Skeletal muscle tissue (tissue), 4 donors: Measurements from ENCODE around the gene CDC14B. TPM values are rescaled to one million over a fixed set of nuclear protein-coding genes. Genes with fewer than 3 reads are reported as not detected.

ENCODE experiments used
- H3K27ac ChIP-seq: one replicate; pipeline ENCODE4 v1.7.0; 2013; ENCODE audit warnings: mild to moderate bottlenecking, low read depth, low read length, inconsistent platforms
- H3K27me3 ChIP-seq, 3 donors: one replicate each; pipeline ENCODE4 v1.7.0; 2013; ENCODE audit warnings: low read length in 3 of 3; ENCODE audit not compliant: control insufficient read depth in 3 of 3, insufficient read depth in 3 of 3
- H3K36me3 ChIP-seq, 3 donors: one replicate each; pipeline ENCODE4 v1.7.0; 2013; ENCODE audit warnings: low read length in 3 of 3; ENCODE audit not compliant: control insufficient read depth in 3 of 3, insufficient read depth in 3 of 3
- H3K4me1 ChIP-seq, 3 donors: one replicate each; pipeline ENCODE4 v1.7.0; 2013; ENCODE audit warnings: low read length in 3 of 3, mild to moderate bottlenecking in 3 of 3; ENCODE audit not compliant: control insufficient read depth in 3 of 3, insufficient read depth in 3 of 3
- H3K4me3 ChIP-seq, 3 donors: one replicate each; pipeline ENCODE4 v1.7.0; 2013; ENCODE audit warnings: low read length in 3 of 3
- H3K9ac ChIP-seq, 3 donors: one replicate each; pipeline ENCODE4 v1.7.0; 2013; ENCODE audit warnings: low read length in 3 of 3, mild to moderate bottlenecking in 3 of 3, moderate library complexity in 2 of 3, low read depth in 1 of 3
- H3K9me3 ChIP-seq, 3 donors: one replicate each; pipeline ENCODE4 v1.7.0; 2013; ENCODE audit warnings: low read length in 3 of 3; ENCODE audit not compliant: control insufficient read depth in 3 of 3
- total RNA-seq: library from RNA; depleted of rRNA; stranded (reverse); fragments of >200 nt; gene quantifications from one replicate; pipeline ENCODE4 v1.2.3, GENCODE V29; 2014
- donor health status: Osteomylitis.

CDC14B gene
- total RNA-seq, 1 donor from 2014 or later, result 45.9 TPM

DNA sequence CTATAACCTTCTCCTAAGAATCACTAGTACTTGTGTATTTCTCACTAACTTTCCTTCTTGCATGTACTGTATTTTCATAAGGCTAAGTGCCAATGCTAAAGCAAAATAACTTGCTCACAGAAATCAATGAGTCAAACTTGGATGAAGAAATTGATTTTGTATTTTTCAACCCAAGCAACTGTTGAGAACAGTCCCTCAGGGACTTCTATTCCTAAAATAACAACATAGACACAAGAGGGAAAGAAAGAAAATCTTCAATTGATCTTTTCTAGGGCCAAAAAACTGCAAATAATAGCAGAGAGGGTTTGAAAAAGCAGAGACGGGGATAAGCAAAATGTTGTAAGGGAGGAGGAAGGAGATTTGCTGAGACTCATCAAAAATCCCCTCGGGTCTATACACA is 99.9 kb downstream of the CDC14B start:
- no peak overlapping the region for H3K4me3 ChIP-seq
- peaks cover 0 to 2% (median 0%) of the 10 kb centered on the region in 3 donors for H3K4me1 ChIP-seq
- no peak overlapping the region for H3K9ac ChIP-seq
- no peaks in the 10 kb centered on the region for H3K27me3 ChIP-seq
- H3K27ac ChIP-seq, result no peak overlapping the region
- no peaks in the 10 kb centered on the region for H3K36me3 ChIP-seq
- H3K9me3 ChIP-seq, result no peaks in the 10 kb centered on the region

DNA sequence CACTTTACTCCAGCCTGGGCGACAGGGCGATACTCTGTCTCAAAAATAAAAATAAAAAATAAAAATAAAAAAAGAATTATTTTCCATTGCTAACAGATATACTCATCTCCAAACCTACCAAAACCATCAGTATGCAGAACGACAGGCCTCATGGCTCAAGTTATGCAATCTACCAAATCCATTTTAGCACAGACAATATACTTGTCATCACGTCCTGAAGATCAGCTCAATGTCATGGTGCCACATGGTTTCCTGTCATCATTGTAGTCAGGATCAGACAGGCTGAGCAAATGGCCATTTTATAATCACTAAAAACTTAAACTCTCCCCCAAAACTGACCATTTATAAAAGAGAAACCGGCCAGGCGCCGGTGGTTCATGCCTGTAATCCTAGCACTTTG is 100.5 kb downstream of the CDC14B start:
- Histone ChIP-seq H3K36me3 (no peaks in the 10 kb centered on the region), H3K9me3 (no peaks in the 10 kb centered on the region), H3K27me3 (no peaks in the 10 kb centered on the region), H3K4me1 (peaks cover 0 to 2% (median 0%) of the 10 kb centered on the region in 3 donors), H3K9ac (no peak overlapping the region), H3K27ac (no peak overlapping the region), H3K4me3 (no peak overlapping the region)

DNA sequence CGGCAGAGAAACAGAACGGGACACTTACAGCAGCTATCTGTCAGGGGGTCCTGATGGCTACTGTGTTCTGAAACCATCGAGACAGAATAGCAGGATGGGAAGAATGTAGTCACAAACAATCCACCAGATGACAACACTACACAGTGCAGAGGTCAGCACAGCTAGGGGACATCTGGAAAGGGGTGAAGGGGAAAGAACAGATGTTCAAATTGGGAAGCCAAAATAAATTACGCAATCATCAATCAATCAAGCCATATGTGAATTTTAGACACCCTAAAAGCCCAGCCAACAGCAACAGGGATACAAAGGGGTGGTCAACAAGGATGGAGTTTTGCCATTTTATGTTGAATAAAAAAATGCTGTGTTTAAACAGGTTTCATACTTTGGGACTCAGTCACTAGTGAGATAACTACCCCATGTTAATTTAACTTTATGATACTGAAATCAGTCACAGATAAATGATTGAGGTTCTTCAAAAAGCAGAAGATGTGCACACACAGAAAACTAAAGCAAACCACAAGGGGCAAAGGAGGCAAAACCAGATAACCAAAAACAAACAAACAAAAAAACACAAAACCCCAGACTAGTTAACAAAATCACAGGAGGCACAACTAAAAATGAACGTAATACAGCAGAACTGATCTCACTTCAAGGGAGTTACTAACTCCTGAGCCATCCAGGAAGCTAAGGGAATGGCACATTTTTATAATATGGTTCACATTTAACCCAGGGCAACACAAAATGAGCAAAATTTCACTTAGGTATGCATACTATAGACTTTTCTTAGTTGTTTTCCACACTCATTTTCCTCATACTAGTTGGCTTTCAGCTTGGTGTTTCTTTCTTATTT is 103.8 kb downstream of the CDC14B start:
- H3K9ac ChIP-seq, result no peak overlapping the region
- peaks cover 0 to 2% (median 2%) of the 10 kb centered on the region in 3 donors for H3K36me3 ChIP-seq
- H3K4me1 ChIP-seq, result peaks cover 2 to 6% (median 4%) of the 10 kb centered on the region in 3 donors
- no peaks in the 10 kb centered on the region for H3K27me3 ChIP-seq
- H3K9me3 ChIP-seq, result no peaks in the 10 kb centered on the region
- H3K27ac ChIP-seq, result no peak overlapping the region
- H3K4me3 ChIP-seq, result no peak overlapping the region

DNA sequence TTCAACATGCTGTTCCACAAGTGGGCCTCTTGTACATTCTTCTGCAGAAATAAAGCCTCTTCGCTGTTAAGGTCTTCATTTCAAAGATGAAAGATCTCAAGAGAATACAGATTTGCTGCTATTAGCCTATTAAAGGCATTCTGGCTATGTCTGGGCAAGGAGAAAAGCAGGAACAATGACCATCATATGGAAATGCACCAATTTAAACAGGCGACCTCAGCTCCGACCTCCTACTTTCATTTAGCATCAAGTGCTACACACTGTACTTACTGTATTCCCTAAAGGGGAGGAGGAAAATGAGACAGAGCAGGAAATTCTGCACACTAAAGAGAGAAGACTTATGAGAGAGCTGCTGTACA is 104.9 kb downstream of the CDC14B start:
- H3K27me3 ChIP-seq, result no peaks in the 10 kb centered on the region
- H3K4me3 ChIP-seq, result no peak overlapping the region
- no peaks in the 10 kb centered on the region for H3K9me3 ChIP-seq
- H3K27ac ChIP-seq, result no peak overlapping the region
- no peak overlapping the region for H3K9ac ChIP-seq
- peaks cover 0 to 2% (median 2%) of the 10 kb centered on the region in 3 donors for H3K36me3 ChIP-seq
- peaks cover 2 to 6% (median 4%) of the 10 kb centered on the region in 3 donors for H3K4me1 ChIP-seq

DNA sequence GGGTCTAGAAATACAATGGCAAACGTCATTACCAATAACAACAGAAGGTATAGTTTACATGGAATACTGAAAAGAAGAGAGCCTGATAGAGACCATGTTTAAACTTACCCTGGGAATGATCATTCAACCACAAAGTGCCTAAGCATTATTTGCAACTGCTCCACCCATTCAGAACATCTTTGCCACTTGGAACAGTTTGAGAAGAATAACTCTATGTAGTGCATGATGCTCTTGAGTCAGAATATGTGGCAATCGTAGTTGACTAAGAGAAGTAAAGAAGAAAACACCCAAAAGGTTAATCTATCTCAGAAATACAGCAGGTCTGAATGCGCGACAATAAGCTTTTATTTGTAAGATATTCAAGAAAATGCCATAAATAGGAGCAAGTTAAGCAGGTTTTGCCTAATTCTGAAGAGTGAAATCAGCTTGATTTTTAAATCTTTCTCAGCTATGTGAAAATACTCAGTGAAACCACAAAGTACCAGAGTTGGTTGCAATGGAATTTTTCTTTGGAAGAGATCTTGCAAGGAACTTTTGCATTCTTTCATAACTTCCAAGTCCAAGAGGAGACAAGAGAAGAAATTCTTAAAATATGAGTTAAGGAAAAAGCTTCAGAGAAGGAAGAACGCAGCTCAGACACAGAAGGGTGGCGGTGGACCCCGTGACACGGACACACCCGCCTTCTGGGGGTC is 105.4 kb downstream of the CDC14B start:
- Histone ChIP-seq H3K27ac (no peak overlapping the region), H3K9ac (no peak overlapping the region), H3K27me3 (no peaks in the 10 kb centered on the region), H3K36me3 (peaks cover 0 to 2% (median 2%) of the 10 kb centered on the region in 3 donors), H3K4me3 (no peak overlapping the region), H3K4me1 (peaks cover 2 to 6% (median 4%) of the 10 kb centered on the region in 3 donors), H3K9me3 (no peaks in the 10 kb centered on the region)

DNA sequence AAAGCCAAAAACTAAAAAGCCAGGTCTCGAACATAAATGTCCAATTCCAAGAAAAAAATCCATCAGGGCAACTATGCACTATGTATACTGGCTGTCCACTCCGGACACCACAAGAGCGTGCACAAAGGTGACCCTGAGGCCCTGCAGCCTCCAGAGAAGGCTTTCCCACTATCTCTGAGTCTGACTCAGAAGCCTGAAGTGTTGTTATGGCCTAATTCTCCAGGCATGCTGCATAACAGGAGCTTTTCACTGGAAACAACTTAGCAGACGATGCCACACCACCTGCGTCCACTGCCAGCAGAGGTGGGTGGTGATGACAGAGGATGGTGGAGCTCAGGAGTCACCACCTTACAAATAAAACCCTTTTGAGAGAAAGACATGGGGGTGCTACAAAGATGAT is 106.0 kb downstream of the CDC14B start:
- H3K9ac ChIP-seq, result no peak overlapping the region
- H3K4me1 ChIP-seq, result peaks cover 2 to 7% (median 4%) of the 10 kb centered on the region in 3 donors
- no peak overlapping the region for H3K27ac ChIP-seq
- no peaks in the 10 kb centered on the region for H3K27me3 ChIP-seq
- no peaks in the 10 kb centered on the region for H3K9me3 ChIP-seq
- peaks cover 0 to 2% (median 2%) of the 10 kb centered on the region in 3 donors for H3K36me3 ChIP-seq
- no peak overlapping the region for H3K4me3 ChIP-seq

DNA sequence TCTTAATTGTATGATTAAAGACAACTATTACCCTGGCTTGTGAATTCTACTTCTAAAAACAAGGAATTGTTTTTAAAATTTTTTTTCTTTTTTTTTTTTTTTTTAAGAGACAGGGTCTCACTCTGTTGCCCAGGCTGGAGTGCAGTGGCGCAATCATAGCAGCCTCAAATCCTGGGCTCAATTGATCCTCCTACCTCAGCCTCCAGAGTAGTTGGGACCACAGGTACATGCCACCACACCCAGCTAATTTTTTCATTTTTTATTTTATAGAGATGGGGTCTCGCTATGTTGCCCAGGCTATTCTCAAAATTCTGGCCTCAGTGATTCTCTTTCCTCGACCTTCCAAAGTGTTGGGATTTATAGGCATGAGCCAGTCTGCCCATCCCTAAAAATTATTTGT is 107.4 kb downstream of the CDC14B start:
- Histone ChIP-seq H3K27ac (no peak overlapping the region), H3K27me3 (no peaks in the 10 kb centered on the region), H3K9ac (no peak overlapping the region), H3K9me3 (no peaks in the 10 kb centered on the region), H3K4me1 (peaks cover 2 to 10% (median 4%) of the 10 kb centered on the region in 3 donors), H3K4me3 (no peak overlapping the region), H3K36me3 (peaks cover 0 to 2% (median 2%) of the 10 kb centered on the region in 3 donors)

DNA sequence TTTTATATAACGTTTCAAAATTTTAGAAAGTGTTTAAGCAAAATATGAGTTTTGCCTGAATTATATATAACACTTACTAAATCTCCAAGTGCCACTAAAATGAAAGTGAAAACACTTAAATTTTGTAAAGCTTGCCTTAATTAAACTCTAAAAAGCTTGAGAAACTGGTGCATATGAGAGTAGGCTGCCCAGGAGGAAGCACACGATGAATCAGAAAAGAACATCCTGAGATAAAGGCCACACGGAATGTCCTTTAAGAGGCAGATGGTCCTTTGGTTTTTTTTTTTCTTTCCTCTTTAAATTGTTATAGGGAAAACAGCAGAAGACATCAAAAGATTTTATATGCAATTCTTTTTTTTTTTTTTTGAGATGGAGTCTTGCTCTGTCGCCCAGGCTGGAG is 109.4 kb downstream of the CDC14B start:
- Histone ChIP-seq H3K9me3 (no peaks in the 10 kb centered on the region), H3K36me3 (peaks cover 0 to 2% (median 2%) of the 10 kb centered on the region in 3 donors), H3K27ac (no peak overlapping the region)

DNA sequence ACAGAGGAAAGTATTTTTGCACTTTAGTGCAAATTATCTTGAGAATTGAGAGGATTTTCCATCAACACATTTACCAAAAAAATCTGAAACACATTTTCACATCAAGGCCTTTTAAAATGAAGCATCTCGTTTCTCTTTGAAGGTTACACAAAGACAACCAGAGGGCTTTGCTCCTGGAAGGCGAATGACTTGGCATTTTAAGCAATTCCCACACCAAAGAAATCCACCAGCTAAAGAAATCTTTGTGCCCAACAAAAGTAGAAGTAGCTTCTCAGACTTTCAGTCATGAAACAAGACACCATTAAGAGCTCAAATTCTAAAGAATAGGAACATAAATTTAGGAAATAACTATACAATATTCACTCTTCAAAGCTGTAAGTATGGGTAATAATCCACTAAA is 109.8 kb downstream of the CDC14B start:
- Histone ChIP-seq H3K27me3 (no peaks in the 10 kb centered on the region), H3K36me3 (peaks cover 0 to 2% (median 2%) of the 10 kb centered on the region in 3 donors), H3K27ac (no peak overlapping the region), H3K4me3 (no peak overlapping the region), H3K4me1 (peaks cover under 1 to 10% (median 4%) of the 10 kb centered on the region in 3 donors), H3K9ac (no peak overlapping the region), H3K9me3 (no peaks in the 10 kb centered on the region)

More for the DNA sequence above, 109.4 kb downstream of the CDC14B start:
- Histone ChIP-seq H3K27me3 (no peaks in the 10 kb centered on the region), H3K9ac (no peak overlapping the region), H3K4me1 (peaks cover 2 to 10% (median 4%) of the 10 kb centered on the region in 3 donors), H3K4me3 (no peak overlapping the region)

DNA sequence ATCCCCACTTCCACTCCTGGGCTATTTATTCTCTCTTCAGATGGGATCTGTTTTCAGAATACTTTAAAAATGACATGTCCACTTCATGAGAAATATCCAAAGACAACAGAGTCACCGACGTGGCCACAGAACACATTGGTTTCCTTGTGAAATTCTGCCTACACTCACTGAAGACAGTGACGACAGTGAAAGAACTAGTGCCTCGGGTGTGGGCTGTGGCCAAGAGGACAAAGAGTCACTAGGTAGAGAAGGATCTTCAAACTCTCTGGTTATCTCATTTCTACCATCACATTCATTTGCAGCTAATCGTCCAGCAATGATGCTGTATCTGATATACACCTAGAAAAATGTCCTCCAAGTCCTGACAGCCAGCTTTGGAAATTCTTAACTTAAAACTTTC is 110.6 kb downstream of the CDC14B start:
- Histone ChIP-seq H3K9me3 (no peaks in the 10 kb centered on the region), H3K4me3 (no peak overlapping the region), H3K36me3 (peaks cover 0 to 2% (median 2%) of the 10 kb centered on the region in 3 donors), H3K27ac (no peak overlapping the region), H3K4me1 (peaks cover 0 to 10% (median 4%) of the 10 kb centered on the region in 3 donors), H3K27me3 (no peaks in the 10 kb centered on the region), H3K9ac (no peak overlapping the region)
